NCI-H82 treated with DMSO at 0.1 percent for 48 hours (cell line): ENCODE data around the gene AGO3.
"Not testable (repeated sequence)": the region's sequence is repeated elsewhere in the genome, so short reads cannot be mapped to it uniquely, and the experiment has no call there.

Experiments
- DNase-seq: peaks from one replicate; lab custom pipeline; 2025; ENCODE audit not compliant: unreplicated experiment; lab: John Stamatoyannopoulos, UW

AGO3 gene

DNA sequence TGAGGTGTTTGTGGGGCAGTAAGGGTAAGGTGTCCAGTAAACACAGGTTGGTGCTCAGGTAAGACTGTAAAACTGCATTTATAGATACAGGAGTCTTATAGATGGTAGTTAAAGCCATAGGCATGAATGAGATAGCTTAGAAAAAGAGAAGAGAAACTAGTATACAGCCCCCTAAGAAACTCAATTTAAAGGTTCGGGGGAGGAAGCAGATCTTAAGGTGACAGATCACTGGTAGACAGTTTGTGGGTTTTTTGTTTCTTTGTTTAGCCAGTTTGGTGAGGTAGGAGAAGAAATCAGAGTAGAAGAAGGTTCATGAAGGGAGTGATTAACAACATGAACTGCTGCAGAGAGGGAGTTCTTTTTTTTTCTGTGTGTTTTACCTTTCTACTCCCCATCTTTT lies 6.1 kb upstream of the AGO3 start:
- DNase-seq = no peak

DNA sequence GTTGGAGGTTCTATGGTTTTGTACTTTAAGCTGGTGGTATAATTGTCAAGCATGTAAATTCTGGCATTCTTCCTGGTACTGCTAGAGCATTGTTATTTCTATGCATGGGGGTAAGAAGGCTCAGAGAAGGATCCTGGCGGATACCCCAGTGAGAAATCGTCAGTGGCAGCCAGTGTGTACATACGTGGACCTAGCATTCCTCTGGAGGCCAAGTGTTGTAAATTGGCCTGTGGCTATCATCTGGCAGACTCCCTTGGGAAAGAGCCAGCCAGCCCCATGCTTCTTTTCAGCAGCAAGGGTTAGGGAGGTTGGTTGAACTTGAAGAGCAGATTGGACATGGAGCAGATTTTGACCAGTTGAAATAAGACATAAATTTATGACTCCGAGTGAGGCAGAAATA lies 5.2 kb upstream of the AGO3 start:
- no peak for DNase-seq

DNA sequence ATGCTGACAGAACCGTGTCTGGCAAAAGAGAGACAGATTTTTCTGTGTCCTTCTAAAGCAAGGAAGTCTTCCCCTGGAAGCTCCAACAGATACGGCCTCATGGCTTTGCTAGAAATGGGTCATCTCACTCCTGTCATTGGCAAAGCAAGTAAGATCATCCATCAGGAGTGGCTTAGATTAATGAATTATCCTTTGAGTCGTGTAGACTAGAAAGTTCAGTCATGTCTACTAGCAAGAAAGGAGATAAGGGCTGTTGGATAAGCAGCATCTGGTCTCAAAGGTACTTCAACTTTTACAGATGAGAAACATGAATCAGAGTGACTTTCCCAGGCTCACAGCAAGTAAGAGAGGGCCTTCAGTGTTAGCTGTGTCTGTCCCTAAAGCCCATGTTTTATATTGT lies 3.4 kb upstream of the AGO3 start:
- no peak for DNase-seq

DNA sequence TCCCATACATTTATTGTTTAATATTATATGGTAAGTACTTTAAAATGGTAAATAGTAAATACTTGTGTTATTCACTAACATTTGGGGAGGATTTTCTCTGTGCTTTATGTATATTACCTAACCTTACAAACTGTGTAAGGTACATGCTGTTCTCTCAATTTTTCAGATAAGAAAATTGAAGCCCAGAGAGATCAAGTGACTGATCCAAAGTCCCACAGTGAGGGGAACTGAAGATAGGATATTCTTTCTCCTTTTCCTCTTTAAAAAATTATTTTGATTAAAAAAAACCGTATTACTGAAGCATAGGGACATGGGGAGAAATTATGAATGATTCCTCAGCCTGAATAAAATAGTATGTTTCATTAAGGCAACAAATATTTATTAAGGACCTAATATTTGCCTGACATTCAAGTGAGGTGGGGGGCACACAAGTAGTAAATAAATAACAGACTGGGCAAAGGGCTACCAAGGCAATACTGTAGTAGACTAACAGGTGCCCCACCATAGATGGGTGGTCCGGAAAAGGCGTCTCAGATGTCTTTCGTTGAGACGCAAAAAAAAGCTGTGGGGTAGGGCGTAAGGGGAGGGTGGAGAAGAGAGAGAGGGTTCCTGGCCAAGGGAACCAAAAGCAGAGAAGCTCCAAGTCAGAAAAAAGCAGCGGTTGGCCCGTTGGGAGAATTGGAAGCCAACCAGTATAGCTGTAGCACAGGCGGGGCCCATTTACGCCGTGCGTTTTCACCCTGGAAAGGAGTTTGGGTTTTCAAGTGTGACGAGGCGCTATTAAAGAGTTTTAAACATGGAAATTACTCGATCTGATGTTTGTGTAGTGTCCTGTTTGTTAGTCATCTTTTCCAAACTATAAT lies 944 bp upstream of the AGO3 start:
- peak; percentile 31 for DNase-seq

DNA sequence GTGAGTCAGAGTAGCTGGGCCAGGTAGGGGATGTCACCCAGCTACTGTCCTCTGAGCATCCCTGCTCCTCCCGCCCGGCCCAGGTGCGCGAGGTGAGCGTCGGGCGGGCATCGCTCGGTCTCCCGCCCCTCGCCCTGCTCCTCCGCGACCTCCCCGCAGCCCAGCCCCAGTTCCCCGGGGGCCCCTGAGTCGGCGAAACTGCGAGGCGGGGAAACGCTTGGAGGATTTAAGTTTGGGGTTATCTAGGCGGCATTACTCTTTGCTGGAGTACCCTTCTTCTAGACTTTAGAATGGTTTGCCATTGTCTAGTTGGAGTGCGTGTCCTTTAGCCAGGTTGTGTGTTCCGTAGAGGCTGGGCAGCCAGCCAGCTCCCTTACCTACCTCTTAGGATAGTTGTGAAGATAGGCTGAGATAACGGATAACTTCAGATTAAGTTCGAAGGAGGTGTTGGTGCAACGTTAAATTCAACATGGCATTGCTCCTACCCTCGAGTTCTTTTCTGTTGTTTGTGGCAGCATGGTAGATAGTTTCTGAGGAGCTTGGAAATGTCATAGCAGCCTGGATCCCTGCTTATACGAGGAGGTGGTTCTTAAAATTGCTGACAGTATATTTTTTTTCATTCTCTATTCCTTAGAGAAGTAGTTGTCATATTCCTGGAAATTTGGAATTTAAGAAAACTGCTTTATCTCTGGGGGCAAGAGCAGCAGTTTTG lies 697 bp downstream of the AGO3 start:
- peak; percentile 16 for DNase-seq

DNA sequence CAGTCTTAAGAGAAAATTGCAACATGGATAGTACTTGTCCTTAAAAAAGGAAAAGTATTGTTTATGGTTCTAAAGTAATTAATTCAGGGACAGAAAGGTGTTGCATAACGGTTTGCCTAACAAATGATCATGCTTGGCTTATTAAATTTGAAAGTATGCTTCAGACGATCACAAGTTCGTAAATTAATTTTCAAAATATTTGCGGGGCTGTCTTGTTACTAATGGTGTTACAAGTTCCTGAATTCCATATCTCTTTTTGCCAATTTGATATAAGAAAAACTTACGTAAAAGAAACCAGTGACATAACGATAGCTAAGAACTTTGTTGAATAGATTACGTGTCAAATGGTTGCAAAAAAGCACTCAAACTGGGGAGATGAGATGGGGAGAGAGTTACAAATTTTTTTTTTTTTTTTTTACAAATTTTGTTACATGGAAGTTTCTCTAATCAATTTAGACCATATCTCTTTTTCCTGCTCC lies 1.3 kb downstream of the AGO3 start:
- DNase-seq = no peak

DNA sequence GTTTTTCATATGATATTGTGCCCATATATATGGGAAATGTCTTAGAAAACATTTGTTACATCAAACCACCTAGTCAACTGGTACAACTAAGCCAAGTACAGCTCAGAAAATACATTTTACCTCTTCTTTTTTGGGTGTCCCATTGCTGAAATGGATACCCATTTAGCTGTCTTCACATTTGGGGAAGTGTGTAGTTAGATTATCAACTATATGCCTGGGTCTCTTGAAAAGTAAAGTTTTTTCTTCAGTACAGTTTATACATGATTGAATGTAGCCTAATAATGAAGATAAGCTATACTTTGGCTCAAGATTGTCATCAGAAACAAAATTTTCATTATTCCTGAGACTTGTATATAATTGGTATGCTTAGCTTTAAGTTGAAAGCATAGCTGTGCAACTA lies 2.0 kb downstream of the AGO3 start:
- DNase-seq = no peak

DNA sequence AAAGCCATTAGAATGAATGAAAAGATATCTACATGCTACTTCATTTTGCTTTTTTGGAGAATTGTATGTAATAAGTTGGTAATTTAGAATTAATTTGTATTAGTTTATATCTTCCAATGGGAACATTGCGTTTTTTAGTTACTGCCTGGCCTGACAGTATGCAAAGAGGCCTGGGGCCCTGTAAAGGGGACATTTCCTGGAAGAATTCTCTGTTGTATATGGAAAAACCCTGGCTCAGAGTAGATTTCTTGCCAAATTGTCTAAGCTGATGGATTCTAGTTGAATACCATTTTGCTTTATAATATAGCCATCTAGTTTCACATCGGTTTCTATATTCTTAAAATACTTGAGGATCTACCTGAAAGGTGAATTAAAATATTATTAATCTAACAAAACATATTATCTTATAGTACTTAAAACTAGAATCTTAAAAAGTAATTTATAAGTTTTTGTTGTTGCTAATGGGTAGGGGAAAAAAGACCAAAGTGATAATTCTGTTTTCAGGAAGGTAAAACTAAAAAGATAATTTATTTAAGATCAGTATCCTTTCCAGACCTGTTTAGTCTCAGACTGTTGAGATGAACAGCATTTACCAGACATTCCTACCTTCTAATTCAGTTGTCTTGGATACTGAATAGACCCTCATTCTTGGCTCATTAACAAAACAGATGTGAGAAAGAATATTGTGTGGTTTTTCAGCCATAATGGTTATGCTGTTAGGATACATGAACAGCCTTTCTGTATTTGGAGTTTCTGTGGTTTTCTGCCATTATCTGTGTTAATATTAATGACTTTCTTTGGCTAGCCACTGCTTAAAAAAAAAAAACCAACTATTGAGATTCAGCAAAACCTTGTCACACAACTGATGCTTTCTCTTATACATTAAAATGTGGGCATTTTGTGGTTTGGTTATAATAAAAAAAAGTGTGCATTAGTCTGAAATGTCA lies 4.8 kb downstream of the AGO3 start:
- no peak for DNase-seq

DNA sequence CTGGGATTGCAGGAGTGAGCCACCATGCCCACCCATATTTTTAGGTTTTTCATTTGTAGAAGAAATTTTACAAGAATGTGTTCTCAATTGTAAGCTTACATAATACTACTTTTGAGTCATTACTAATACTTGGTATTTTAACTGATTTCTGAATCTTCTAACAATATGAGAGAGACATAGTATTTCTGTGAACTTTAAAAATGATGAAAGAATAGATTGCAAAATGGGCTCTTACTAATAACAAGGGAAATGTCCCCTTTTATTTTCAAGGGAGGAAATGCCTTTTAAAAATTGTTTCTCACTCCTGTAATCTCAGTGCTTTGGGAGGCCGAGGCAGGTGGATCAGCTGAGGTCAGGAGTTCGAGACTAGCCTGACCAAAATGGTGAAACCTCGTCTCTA lies 5.9 kb downstream of the AGO3 start:
- no peak for DNase-seq

DNA sequence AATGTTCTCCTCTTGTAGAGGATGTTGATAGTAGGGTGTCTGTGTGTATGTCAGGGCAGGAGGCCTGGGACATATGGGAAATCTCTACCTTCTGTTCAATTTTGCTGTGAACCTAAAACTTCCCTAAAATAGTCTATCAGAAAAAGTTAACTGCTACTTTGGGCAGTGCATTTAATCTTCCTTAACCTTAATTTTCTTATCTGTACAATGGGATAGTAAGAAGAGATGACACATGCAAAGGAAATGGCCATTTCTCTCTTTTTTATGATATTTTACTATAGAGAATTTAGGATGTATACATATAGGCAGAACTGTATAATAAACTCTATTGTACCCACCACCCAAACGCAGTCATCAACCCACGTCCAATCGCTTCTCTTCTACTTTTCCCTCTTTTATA lies 8.6 kb downstream of the AGO3 start:
- DNase-seq = no peak

DNA sequence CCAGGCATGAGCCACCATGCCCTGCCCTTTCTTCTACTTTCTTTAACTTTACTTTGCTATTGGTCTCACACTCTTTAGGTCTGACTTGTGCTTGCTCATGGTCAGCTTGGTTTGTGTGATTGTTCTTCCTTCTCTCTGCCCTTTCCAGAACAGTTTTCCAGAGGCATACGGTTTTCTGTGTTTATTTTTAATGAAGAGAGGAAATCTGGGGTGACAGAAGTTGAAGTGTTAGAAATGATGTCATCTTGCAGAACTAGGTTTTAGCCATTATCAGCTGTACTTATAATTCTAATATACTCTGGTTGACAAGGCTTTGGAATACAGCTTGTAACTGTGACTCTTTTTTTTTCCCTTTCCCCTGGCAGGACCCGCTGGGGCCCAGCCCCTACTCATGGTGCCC lies 14.4 kb downstream of the AGO3 start:
- no peak for DNase-seq

DNA sequence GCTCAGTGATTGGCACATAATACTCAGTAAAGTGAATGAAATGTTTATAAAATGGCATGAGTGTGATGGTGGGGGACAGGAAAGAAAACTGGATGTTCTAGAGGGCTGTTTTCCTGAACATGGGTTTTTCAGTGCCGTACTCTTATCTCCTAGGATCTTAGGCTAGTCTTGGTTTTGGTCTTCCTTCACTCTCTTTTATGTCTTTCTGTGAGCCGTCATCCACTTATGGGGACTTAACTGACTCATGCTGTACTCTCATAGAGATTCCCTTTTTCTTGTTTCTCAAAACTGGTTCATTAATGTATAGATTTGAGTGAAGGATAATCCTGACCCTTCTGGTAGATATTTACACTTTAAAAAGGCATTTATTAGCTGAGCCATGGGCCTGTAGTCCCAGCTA lies 16.6 kb downstream of the AGO3 start:
- no peak for DNase-seq

DNA sequence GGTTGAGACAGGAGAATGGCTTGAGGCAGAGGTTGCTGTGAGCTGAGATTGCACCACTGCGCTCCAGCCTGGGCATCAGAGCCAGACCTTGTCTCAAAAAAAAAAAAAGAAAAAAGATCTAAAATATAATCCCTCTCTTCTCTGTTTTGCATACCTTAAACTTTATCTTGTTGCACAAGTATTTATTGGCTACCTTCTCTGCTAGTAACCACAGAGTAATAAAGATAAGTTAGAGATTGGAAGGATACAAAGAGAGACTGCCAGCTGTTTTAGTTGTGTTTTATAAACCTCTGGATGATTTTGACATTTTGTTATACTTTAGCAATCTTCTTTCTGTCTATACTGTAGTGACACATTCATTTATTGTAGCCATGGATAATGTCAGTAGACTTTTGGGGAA lies 27.7 kb downstream of the AGO3 start:
- DNase-seq = no peak

DNA sequence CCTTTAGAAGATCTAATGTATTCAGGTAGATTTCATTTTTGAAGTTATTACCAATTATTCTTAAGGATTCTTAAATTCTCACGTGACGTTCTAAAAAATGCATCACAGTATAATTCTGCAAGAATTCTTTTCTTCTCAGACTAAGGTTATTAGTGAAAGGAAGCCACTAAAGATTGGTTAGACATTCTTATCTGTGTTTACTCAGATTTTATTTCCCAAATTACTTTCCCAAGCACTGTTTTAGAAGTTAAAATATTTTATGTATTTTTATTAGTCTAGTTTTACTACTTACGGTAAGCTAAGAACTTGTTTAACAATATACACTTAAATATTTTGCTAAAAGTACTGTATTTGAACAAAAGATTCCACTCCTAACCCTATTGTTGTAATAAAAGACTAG lies 28.4 kb downstream of the AGO3 start:
- DNase-seq = no peak

DNA sequence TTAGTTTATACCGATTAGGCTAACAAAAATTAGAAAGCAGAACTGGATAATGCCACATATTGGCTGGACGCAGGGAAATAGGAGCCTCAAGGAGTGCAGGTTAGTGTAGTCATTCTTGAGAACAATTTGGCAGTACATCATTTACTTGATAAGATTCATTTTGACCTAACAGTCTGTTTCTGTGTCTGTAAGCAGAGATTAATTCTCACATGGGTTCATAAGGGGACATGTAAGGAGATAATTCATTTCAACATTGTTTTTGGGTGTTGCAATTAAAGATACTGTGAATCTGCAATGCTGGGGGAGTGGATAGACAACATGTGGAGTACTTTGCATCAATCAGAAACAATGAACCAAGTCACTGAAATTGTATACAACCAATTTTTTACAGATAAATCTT lies 32.0 kb downstream of the AGO3 start:
- no peak for DNase-seq

DNA sequence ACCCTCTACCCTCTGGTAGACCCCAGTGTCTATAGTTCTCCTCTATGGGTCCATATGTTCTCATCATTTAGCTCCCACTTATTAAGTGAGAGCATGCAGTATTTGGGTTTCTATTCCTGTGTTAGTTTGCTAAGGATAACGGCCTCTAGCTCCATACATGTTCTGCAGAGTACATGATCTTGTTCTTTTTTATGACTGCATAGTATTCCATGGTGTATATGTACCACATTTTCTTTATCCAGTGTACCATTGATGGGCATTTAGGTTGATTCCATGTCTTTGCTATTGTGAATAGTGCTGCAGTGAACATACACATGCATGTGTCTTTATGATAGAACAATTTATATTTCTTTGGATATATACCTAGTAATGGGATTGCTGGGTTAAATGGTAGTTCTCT lies 33.4 kb downstream of the AGO3 start:
- not testable (repeated sequence) for DNase-seq

DNA sequence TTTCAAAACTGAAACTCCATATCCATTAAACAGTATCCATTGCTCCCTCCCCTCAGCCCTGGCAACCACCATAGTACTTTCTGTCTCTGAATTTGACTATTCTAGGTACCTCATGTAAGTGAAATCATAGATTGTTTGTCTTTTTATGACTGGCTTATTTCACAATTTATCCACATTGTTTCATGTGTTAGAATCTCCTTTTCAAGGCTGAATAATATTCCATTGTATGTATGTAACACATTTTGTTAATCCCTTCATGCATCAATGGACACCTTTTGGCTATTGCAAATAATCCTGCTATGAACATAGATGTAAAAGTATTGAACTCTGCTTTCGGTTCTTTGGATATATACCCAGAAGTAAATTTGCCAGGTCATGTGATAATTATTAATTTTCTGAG lies 37.5 kb downstream of the AGO3 start:
- no peak for DNase-seq

DNA sequence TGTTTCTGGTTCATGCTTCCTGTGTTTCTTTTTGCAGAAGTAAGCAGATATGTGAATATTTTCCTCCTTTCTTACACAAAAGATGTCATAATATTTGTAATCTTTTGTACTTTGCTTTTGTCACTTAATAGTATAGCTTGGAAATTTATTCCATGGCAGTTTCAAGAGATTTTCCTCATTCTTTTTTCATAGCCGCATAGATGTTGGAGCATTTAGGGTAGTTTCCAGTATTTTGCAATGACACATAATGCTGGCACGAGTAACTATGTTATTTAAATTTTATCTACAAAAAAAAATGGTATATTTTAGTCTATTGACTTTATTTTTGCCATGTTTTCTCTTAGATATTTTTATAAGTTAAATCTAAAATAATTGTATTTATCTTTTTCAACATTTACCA lies 40.7 kb downstream of the AGO3 start:
- DNase-seq = no peak

DNA sequence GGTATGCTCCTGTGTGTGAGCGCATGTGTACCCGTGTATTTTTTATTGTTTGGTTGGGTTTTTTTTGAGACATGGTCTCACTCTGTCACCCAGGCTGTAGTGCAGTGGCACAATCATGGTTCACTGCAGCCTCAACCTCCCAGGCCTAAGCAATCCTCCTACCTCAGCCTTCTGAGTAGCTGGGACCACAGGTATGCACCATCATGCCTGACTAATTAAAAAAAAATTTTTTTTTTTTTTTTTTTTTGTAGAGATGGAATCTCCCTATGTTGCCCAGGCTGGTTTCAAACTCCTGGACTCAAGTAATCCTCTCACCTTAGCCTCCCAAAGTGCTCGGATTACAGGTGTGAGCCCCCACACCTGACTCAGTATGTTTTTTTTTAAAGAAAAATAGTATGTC lies 41.7 kb downstream of the AGO3 start:
- DNase-seq = not testable (repeated sequence)

DNA sequence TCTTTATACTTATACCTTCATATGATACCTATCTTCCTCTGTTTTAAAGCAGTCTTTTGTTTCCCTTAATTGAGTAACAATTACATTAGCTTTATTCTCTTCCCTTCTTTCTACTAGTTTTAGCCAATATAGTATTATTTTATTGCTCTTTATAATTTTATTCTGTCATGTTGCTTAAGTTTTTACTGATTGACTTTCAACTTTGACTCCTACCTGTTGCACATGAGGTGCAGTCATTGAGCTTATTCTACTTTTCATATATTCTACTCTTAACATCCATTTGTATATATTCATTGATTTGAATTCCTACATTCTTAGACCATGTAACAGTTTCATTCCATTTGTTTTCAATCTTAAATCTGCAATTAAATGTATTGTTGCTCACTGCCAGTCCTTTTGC lies 49.2 kb downstream of the AGO3 start:
- DNase-seq = no peak

DNA sequence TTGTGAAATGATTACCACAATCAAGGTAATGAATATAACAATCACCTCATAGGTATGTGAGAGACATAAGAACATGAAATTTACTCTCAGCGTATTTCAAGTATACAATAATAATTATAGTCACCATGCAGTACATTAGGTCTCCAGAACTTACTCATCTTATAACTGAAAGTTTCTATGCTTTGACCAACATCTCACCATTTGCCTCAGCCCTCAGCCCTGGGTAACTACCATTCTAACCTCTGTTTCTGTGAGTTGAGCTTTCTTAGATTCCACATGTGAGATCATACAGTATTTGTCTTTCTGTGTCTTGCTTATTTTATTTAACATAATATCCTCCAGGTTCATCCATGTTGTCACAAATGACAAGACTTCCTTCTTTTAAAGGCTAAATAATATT lies 57.3 kb downstream of the AGO3 start:
- DNase-seq = no peak
